NT2/D1 (cell line): Measurements from ENCODE around the gene LLGL2.

ENCODE experiments used
- SUZ12 ChIP-seq: IDR thresholded peaks from 2 replicates; pipeline ENCODE4 v1.6.1; 2011; ENCODE audit not compliant: insufficient read length, insufficient read depth; ENCODE audit errors: extremely low read depth
- YY1 ChIP-seq: IDR thresholded peaks from 2 replicates; pipeline ENCODE4 v1.6.1; 2011; ENCODE audit not compliant: insufficient read length, insufficient read depth

- TF ChIP-seq YY1, result no peak
- no peak for TF ChIP-seq SUZ12
Observed at GRCh38 chr17:75622076-75622475, 96.6 kb downstream of the LLGL2 start.
